HepG2 (cell line): ENCODE results near the gene C2orf42. TPM values are rescaled to one million over a fixed set of nuclear protein-coding genes. Genes with fewer than 3 reads are reported as not detected.

Experiments used
- ATAD3A ChIP-seq: sonication (generic); formaldehyde crosslinking; IDR thresholded peaks from 2 replicates; pipeline ENCODE4 v1.4.0; 2020; ENCODE audit warnings: missing genetic modification reagents
- CEBPB ChIP-seq: IDR thresholded peaks from 2 replicates; pipeline ENCODE4 v1.6.1; 2011; ENCODE audit warnings: low read depth, low read length, improper control_type of control experiment, borderline replicate concordance
- YY1 ChIP-seq: IDR thresholded peaks from 2 replicates; pipeline ENCODE4 v1.6.1; 2011; ENCODE audit warnings: low read length, low read depth, moderate library complexity, mild to moderate bottlenecking; ENCODE audit not compliant: insufficient read depth, insufficient replicate concordance
- ZNF274 ChIP-seq: sonication (generic); formaldehyde crosslinking; IDR thresholded peaks from 2 replicates; pipeline ENCODE4 v1.5.1; 2020; ENCODE audit warnings: mild to moderate bottlenecking, missing genetic modification reagents
- ZNF563 ChIP-seq: sonication (generic); formaldehyde crosslinking; IDR thresholded peaks from 2 replicates; pipeline ENCODE4 v1.8.0; 2022; ENCODE audit warnings: mild to moderate bottlenecking, moderate library complexity, missing genetic modification reagents
- ZNF713 ChIP-seq: sonication (generic); formaldehyde crosslinking; IDR thresholded peaks from 2 replicates; pipeline ENCODE4 v1.4.0; 2020; ENCODE audit warnings: mild to moderate bottlenecking, missing genetic modification reagents
- ZNF747 ChIP-seq: sonication (generic); formaldehyde crosslinking; IDR thresholded peaks from 2 replicates; pipeline ENCODE4 v1.8.1; 2023; ENCODE audit warnings: missing genetic modification reagents, mild to moderate bottlenecking, borderline replicate concordance
- polyA plus RNA-seq, 8 experiments: library from polyadenylated mRNA; depleted of rRNA in 3 of 8; stranded (reverse) in 7 of 8; unstranded in 1 of 8; fragments of >200 nt; fragmentation: Illumina TruSeq in 4 of 8; extraction: Trizol in 4 of 8; gene quantifications; 2 replicates each; pipeline versions ENCODE4 v1.2.1 to v1.2.3, GENCODE V29; 2011 to 2016; ENCODE audit warnings: low read depth in 4 of 8, missing spikeins in 1 of 8, mixed read lengths in 1 of 8; ENCODE audit not compliant: insufficient read depth in 1 of 8
- total RNA-seq, 5 experiments: library from RNA; depleted of rRNA; stranded (reverse); fragments of >200 nt; fragmentation: Illumina TruSeq; extraction: Trizol; gene quantifications; 2 replicates each; pipeline ENCODE4 v1.2.3, GENCODE V29; 2016; ENCODE audit warnings: low read depth in 1 of 5
- TF ChIP-seq, protein P1 (sequence below): sonication (generic); formaldehyde crosslinking; IDR thresholded peaks from 2 replicates; pipeline ENCODE4 v1.4.0; 2020; ENCODE audit warnings: mild to moderate bottlenecking, missing genetic modification reagents
- TF ChIP-seq, protein P2 (sequence below): fragments of 450-650 bp; IDR thresholded peaks from 2 replicates; pipeline ENCODE4 v1.6.1; 2016

Gene C2orf42
- total and polyA plus RNA-seq, 2 of the 13 experiments (the other 11 are each of a cell fraction or from before 2014, with no cell fraction given), result 9.3 to 9.9 TPM

DNA sequence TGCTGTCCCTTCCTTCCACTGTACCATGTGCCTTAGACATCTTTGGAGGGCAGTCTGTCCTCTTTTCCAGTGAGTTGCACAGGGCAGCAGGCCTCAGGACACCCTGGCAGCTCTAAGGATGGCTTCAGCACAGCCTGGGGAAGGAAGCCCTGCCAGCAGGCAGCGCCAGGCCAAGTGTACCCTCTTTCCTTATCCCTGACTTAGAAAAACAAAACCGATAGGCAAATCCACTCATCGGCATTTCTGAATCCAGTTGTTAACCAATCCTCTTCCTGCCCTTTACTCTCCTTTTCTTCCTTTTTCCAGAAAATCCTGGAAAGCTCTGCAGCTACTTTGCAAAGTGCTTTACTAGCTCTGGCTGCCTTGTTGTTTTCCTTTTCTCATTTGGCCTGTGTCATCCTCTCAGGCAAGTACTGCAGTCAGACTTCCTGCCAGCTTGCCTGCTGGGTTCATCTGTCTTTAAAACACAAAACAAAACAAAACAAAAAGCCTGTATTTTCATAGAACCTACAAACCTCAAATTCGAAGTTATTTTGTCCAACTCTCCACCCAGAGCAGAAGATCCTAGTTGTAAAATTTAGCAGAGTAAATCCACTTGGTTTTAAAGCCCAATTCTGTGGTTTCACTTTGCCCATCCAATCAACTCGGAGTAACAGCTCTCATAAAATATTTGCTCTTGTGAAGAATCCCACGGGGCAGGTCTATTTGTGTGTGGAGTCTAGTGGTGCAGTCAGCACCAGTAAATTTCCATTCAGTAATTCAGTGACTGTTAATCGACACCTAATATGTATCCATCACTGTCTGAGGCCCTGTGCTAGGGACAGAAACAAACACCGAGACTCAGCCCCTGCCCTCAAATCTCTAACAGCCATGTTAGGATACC lies 58.3 kb downstream of the C2orf42 start (continued):
- TF ChIP-seq, protein P1, sequence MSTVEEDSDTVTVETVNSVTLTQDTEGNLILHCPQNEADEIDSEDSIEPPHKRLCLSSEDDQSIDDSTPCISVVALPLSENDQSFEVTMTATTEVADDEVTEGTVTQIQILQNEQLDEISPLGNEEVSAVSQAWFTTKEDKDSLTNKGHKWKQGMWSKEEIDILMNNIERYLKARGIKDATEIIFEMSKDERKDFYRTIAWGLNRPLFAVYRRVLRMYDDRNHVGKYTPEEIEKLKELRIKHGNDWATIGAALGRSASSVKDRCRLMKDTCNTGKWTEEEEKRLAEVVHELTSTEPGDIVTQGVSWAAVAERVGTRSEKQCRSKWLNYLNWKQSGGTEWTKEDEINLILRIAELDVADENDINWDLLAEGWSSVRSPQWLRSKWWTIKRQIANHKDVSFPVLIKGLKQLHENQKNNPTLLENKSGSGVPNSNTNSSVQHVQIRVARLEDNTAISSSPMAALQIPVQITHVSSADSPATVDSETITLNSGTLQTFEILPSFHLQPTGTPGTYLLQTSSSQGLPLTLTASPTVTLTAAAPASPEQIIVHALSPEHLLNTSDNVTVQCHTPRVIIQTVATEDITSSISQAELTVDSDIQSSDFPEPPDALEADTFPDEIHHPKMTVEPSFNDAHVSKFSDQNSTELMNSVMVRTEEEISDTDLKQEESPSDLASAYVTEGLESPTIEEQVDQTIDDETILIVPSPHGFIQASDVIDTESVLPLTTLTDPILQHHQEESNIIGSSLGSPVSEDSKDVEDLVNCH (CRISPR knock-in tag), result no peak
- TF ChIP-seq ZNF747 (no peak), ZNF563 (CRISPR knock-in tag) (no peak), ZNF274 (CRISPR knock-in tag) (no peak; the same call in 1 of the 2 replicates), ZNF713 (no peak), YY1 (peak; percentile 16), ATAD3A (CRISPR knock-in tag) (no peak), CEBPB (no peak)
- TF ChIP-seq, protein P2, sequence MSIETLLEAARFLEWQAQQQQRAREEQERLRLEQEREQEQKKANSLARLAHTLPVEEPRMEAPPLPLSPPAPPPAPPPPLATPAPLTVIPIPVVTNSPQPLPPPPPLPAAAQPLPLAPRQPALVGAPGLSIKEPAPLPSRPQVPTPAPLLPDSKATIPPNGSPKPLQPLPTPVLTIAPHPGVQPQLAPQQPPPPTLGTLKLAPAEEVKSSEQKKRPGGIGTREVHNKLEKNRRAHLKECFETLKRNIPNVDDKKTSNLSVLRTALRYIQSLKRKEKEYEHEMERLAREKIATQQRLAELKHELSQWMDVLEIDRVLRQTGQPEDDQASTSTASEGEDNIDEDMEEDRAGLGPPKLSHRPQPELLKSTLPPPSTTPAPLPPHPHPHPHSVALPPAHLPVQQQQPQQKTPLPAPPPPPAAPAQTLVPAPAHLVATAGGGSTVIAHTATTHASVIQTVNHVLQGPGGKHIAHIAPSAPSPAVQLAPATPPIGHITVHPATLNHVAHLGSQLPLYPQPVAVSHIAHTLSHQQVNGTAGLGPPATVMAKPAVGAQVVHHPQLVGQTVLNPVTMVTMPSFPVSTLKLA, result no peak
- TF ChIP-seq, all 625 proteins: peak for 149
